HepG2 (cell line): ENCODE data around the gene QSOX1. TPM values are rescaled to one million over a fixed set of nuclear protein-coding genes. Genes with fewer than 3 reads are reported as not detected.

Source experiments
- ASH2L ChIP-seq: fragments of 300-600, 200-600 bp; sonication (generic); IDR thresholded peaks from 2 replicates; pipeline ENCODE4 v1.7.0; 2017; ENCODE audit warnings: low read depth, mild to moderate bottlenecking, moderate library complexity, mixed read lengths, low read length; ENCODE audit not compliant: insufficient read length
- EP300 ChIP-seq, 3 experiments: sonication (generic) in 1 of 3; formaldehyde crosslinking in 1 of 3; IDR thresholded peaks; 2 replicates each; pipeline versions ENCODE4 v1.5.1 to v1.6.1; 2011 to 2020; ENCODE audit warnings: low read depth in 2 of 3, low read length in 2 of 3, borderline replicate concordance in 1 of 3, improper control_type of control experiment in 1 of 3, mild to moderate bottlenecking in 1 of 3, missing genetic modification reagents in 1 of 3, moderate library complexity in 1 of 3
- FOXP1 ChIP-seq, 2 experiments: fragments of 450-650 bp in 1 of 2; IDR thresholded peaks; 2 replicates each; pipeline ENCODE4 v1.6.1; 2017 to 2018; ENCODE audit warnings: antibody characterized with exemption in 1 of 2
- HES4 ChIP-seq: sonication (generic); formaldehyde crosslinking; IDR thresholded peaks from 2 replicates; pipeline ENCODE4 v1.9.0; 2021; ENCODE audit warnings: mild to moderate bottlenecking, missing genetic modification reagents, borderline replicate concordance
- HNF4G ChIP-seq, 2 experiments: sonication (generic) in 1 of 2; formaldehyde crosslinking in 1 of 2; IDR thresholded peaks; 2 replicates each; pipeline versions ENCODE4 v1.4.0 to v1.6.1; 2011 to 2020; ENCODE audit warnings: borderline replicate concordance in 2 of 2, low read depth in 2 of 2, mild to moderate bottlenecking in 2 of 2, low read length in 1 of 2, missing genetic modification reagents in 1 of 2, moderate library complexity in 1 of 2
- KLF6 ChIP-seq: IDR thresholded peaks from 2 replicates; pipeline ENCODE4 v1.8.0; 2016; ENCODE audit warnings: missing biosample characterization, missing genetic modification reagents
- MAFF ChIP-seq: IDR thresholded peaks from 2 replicates; pipeline ENCODE4 v1.6.1; 2011; ENCODE audit warnings: low read depth, low read length, improper control_type of control experiment
- MIXL1 ChIP-seq: IDR thresholded peaks from 2 replicates; pipeline ENCODE4 v1.6.1; 2016
- NR2F6 ChIP-seq, 2 experiments: IDR thresholded peaks; 2 replicates each; pipeline ENCODE4 v1.6.1; 2016; ENCODE audit warnings: antibody characterized with exemption in 1 of 2, mild to moderate bottlenecking in 1 of 2
- ONECUT2 ChIP-seq: sonication (generic); formaldehyde crosslinking; IDR thresholded peaks from 2 replicates; pipeline ENCODE4 v1.4.0; 2020; ENCODE audit warnings: missing genetic modification reagents
- PAXIP1 ChIP-seq: sonication (generic); formaldehyde crosslinking; conservative IDR thresholded peaks from 2 replicates; pipeline ENCODE4 v1.4.0; 2020; ENCODE audit warnings: mild to moderate bottlenecking, missing genetic modification reagents, moderate library complexity
- RFX1 ChIP-seq: fragments of 450-650 bp; IDR thresholded peaks from 2 replicates; pipeline ENCODE4 v1.6.1; 2017
- RXRA ChIP-seq: sonication (generic); formaldehyde crosslinking; IDR thresholded peaks from 2 replicates; pipeline ENCODE4 v1.5.1; 2020; ENCODE audit warnings: missing genetic modification reagents
- SAP130 ChIP-seq: IDR thresholded peaks from 2 replicates; pipeline ENCODE4 v1.6.1; 2016; ENCODE audit warnings: low read depth
- SOX13 ChIP-seq, 3 experiments: fragments of 450-650 bp in 1 of 3; sonication (generic) in 1 of 3; formaldehyde crosslinking in 1 of 3; IDR thresholded peaks in 2 of 3; conservative IDR thresholded peaks in 1 of 3; 2 replicates each; pipeline versions ENCODE4 v1.5.0 to v1.6.1; 2016 to 2020; ENCODE audit warnings: antibody characterized with exemption in 1 of 3, mild to moderate bottlenecking in 1 of 3, missing compliant biosample characterization in 1 of 3, missing genetic modification reagents in 1 of 3, moderate library complexity in 1 of 3
- SOX5 ChIP-seq: IDR thresholded peaks from 2 replicates; pipeline ENCODE4 v1.6.1; 2016; ENCODE audit warnings: borderline replicate concordance
- THRA ChIP-seq: sonication (generic); formaldehyde crosslinking; IDR thresholded peaks from 2 replicates; pipeline ENCODE4 v1.4.0; 2020; ENCODE audit warnings: missing genetic modification reagents, borderline replicate concordance
- ZMYM4 ChIP-seq: sonication (generic); formaldehyde crosslinking; IDR thresholded peaks from 2 replicates; pipeline ENCODE4 v1.8.1; 2023; ENCODE audit warnings: mild to moderate bottlenecking, missing genetic modification reagents
- ZNF121 ChIP-seq: sonication (generic); formaldehyde crosslinking; IDR thresholded peaks from 2 replicates; pipeline ENCODE4 v1.5.0; 2020; ENCODE audit warnings: mild to moderate bottlenecking, missing genetic modification reagents
- ZNF136 ChIP-seq: sonication (generic); formaldehyde crosslinking; IDR thresholded peaks from 2 replicates; pipeline ENCODE4 v1.8.1; 2022; ENCODE audit warnings: low read depth, mild to moderate bottlenecking, moderate library complexity, missing genetic modification reagents
- ZNF34 ChIP-seq: sonication (generic); formaldehyde crosslinking; IDR thresholded peaks from 2 replicates; pipeline ENCODE4 v1.4.0; 2020; ENCODE audit warnings: mild to moderate bottlenecking, missing genetic modification reagents, borderline replicate concordance
- ZNF549 ChIP-seq: sonication (generic); formaldehyde crosslinking; IDR thresholded peaks from 2 replicates; pipeline ENCODE4 v1.5.0; 2020; ENCODE audit warnings: missing genetic modification reagents
- ZNF558 ChIP-seq: sonication (generic); formaldehyde crosslinking; IDR thresholded peaks from 2 replicates; pipeline ENCODE4 v1.9.0; 2022; ENCODE audit warnings: mild to moderate bottlenecking, missing genetic modification reagents, borderline replicate concordance
- ZNF644 ChIP-seq: IDR thresholded peaks from 2 replicates; pipeline ENCODE4 v1.6.1; 2016; ENCODE audit warnings: low read depth
- polyA plus RNA-seq, 8 experiments: library from polyadenylated mRNA; depleted of rRNA in 3 of 8; stranded (reverse) in 7 of 8; unstranded in 1 of 8; fragments of >200 nt; fragmentation: Illumina TruSeq in 4 of 8; extraction: Trizol in 4 of 8; gene quantifications; 2 replicates each; pipeline versions ENCODE4 v1.2.1 to v1.2.3, GENCODE V29; 2011 to 2016; ENCODE audit warnings: low read depth in 4 of 8, missing spikeins in 1 of 8, mixed read lengths in 1 of 8; ENCODE audit not compliant: insufficient read depth in 1 of 8
- total RNA-seq, 5 experiments: library from RNA; depleted of rRNA; stranded (reverse); fragments of >200 nt; fragmentation: Illumina TruSeq; extraction: Trizol; gene quantifications; 2 replicates each; pipeline ENCODE4 v1.2.3, GENCODE V29; 2016; ENCODE audit warnings: low read depth in 1 of 5

The QSOX1 gene
- total and polyA plus RNA-seq, 2 of the 13 experiments (the other 11 are each of a cell fraction or from before 2014, with no cell fraction given) = 6.8 to 40.2 TPM

- TF ChIP-seq MIXL1 (CRISPR knock-in tag) (peak; percentile 17; the same call in 1 of the 2 replicates), ASH2L (peak; percentile 30), RFX1 (peak; percentile 31; the same call in 1 of the 2 replicates), SOX13 (IDR thresholded peaks at IDR 0.05) (0 out of 2 replicates have a peak, but pooled peaks have one; percentile 27), SOX13 (CRISPR knock-in tag; conservative IDR thresholded peaks at IDR 0.05 in 1 of 2, IDR thresholded peaks at IDR 0.05 in 1 of 2) (peak in 1 of 2 experiments; percentile 79; a peak in 2 of 4 replicates), FOXP1 (IDR thresholded peaks at IDR 0.05) (0 out of 2 replicates have a peak, but pooled peaks have one; percentile 42), FOXP1 (CRISPR knock-in tag; IDR thresholded peaks at IDR 0.05) (peak; percentile 88), ZNF136 (no peak), NR2F6 (IDR thresholded peaks at IDR 0.05) (no peak), NR2F6 (CRISPR knock-in tag; IDR thresholded peaks at IDR 0.05) (0 out of 2 replicates have a peak, but pooled peaks have one; percentile 35), PAXIP1 (peak; percentile 60), SAP130 (CRISPR knock-in tag) (peak; percentile 14; the same call in 1 of the 2 replicates), ZMYM4 (CRISPR knock-in tag) (0 out of 2 replicates have a peak, but pooled peaks have one; percentile 23), RXRA (peak; percentile 47; the same call in 1 of the 2 replicates), ZNF121 (CRISPR knock-in tag) (peak; percentile 68; the same call in 1 of the 2 replicates), ZNF644 (CRISPR knock-in tag) (0 out of 2 replicates have a peak, but pooled peaks have one; percentile 21), KLF6 (CRISPR knock-in tag) (no peak), ZNF558 (CRISPR knock-in tag) (no peak), MAFF (no peak), EP300 (IDR thresholded peaks at IDR 0.05; ENCODE audit: low read depth in 2 of 2, low read length in 2 of 2) (0 out of 4 replicates have a peak, but pooled peaks of 1 of the 2 experiments have one; percentile 29), EP300 (CRISPR knock-in tag; IDR thresholded peaks at IDR 0.05; ENCODE audit: borderline replicate concordance) (no peak), THRA (CRISPR knock-in tag) (peak; percentile 86; the same call in 1 of the 2 replicates), ZNF549 (no peak), SOX5 (CRISPR knock-in tag) (peak; percentile 86), HES4 (no peak), ZNF34 (no peak), HNF4G (IDR thresholded peaks at IDR 0.05; ENCODE audit: borderline replicate concordance, low read depth, low read length) (peak; percentile 28; the same call in 1 of the 2 replicates), HNF4G (CRISPR knock-in tag; IDR thresholded peaks at IDR 0.05; ENCODE audit: borderline replicate concordance, low read depth) (no peak), ONECUT2 (CRISPR knock-in tag) (peak; percentile 34; the same call in 1 of the 2 replicates)
Observed at GRCh38 chr1:180133193-180133592, 21.5 kb upstream of the QSOX1 start (continued).
